Gastrocnemius medialis (tissue), 4 donors: ENCODE measurements around the gene SNX10. TPM values are rescaled to one million over a fixed set of nuclear protein-coding genes. Genes with fewer than 3 reads are reported as not detected.
"Not testable (repeated sequence)": the region's sequence is repeated elsewhere in the genome, so short reads cannot be mapped to it uniquely, and the experiment has no call there.

Experiments
- ATAC-seq, 2 donors: fragments of 150-250 bp; one replicate each; pipeline ENCODE4 v1.9.1; 2016
- DNase-seq, 2 donors: peaks; one replicate each; pipeline ENCODE4 v3.0.0-alpha.2; 2019
- H3K27ac ChIP-seq, 4 donors: fragments of 200-600 bp; sonication (generic); 1 replicate in 1 of 4; 2 replicates in 3 of 4; pipeline ENCODE4 v1.5.1; 2016 to 2018; ENCODE audit warnings: mild to moderate bottlenecking in 2 of 4, moderate library complexity in 1 of 4
- H3K27me3 ChIP-seq, 3 donors: fragments of 200-600 bp; sonication (generic) in 2 of 3; 1 replicate in 1 of 3; 2 replicates in 2 of 3; pipeline versions ENCODE4 v1.5.1 to v1.6.0; 2016 to 2019; ENCODE audit warnings: mild to moderate bottlenecking in 1 of 3, moderate library complexity in 1 of 3
- H3K36me3 ChIP-seq, 2 donors: fragments of 200-600 bp; sonication (generic) in 1 of 2; one replicate each; pipeline ENCODE4 v1.5.1; 2017 to 2018
- H3K4me1 ChIP-seq, 2 donors: fragments of 200-600 bp; sonication (generic) in 1 of 2; one replicate each; pipeline ENCODE4 v1.5.1; 2016 to 2017; ENCODE audit warnings: mild to moderate bottlenecking in 2 of 2
- H3K4me3 ChIP-seq, 4 donors: fragments of 200-600 bp; sonication (generic) in 3 of 4; 1 replicate in 1 of 4; 2 replicates in 3 of 4; pipeline ENCODE4 v1.5.1; 2016 to 2019; ENCODE audit warnings: mild to moderate bottlenecking in 2 of 4
- H3K9me3 ChIP-seq, 3 donors: fragments of 200-600 bp; sonication (generic) in 2 of 3; 1 replicate in 1 of 3; 2 replicates in 2 of 3; pipeline ENCODE4 v1.5.1; 2016 to 2019
- CTCF ChIP-seq, 5 experiments: fragments of 450-650 bp in 3 of 5; fragments of 200-600 bp in 2 of 5; sonication (generic) in 2 of 5; IDR thresholded peaks in 4 of 5; conservative IDR thresholded peaks in 1 of 5; 1 replicate in 4 of 5; 2 replicates in 1 of 5; pipeline ENCODE4 v1.5.1; 2016 to 2019; ENCODE audit warnings: antibody characterized with exemption in 5 of 5, mild to moderate bottlenecking in 3 of 5, moderate library complexity in 3 of 5
- POLR2A ChIP-seq, 2 donors: fragments of 450-650 bp; IDR thresholded peaks; one replicate each; pipeline ENCODE4 v1.6.1; 2017; ENCODE audit warnings: antibody characterized with exemption in 2 of 2, mild to moderate bottlenecking in 2 of 2, moderate library complexity in 2 of 2
- in situ Hi-C, 4 donors: fragments of 200-750 bp; cut with MboI; loops; one replicate each; pipeline versions ENCODE4 v1.15.0 to v1.8.0; 2017; ENCODE audit warnings: low sequenced_read_pairs in 4 of 4
- intact Hi-C: fragments of 100-400 bp; cut with DNase I; formaldehyde crosslinking; loops from one replicate; pipeline ENCODE4 v1.15.1; 2023; ENCODE audit warnings: low total_unique reads
- total RNA-seq, 4 donors: library from RNA; depleted of rRNA; stranded (reverse); fragments of >200 nt; gene quantifications; one replicate each; pipeline versions ENCODE4 v1.1.0 to v1.2.3, GENCODE V29; 2016

Gene SNX10
- total RNA-seq, result 1 to 10 TPM in 3 of 4 donors, not detected in 1; 1.2 to 1.9 (median 1.3) TPM

GRCh38 chr7:26291699-26292538 is at the start of gene SNX10:
Gene SNX10 (plus strand): TSS chr7:26291862. CDS start chr7:26346443, 54,581 bp downstream.
- no peaks in the 10 kb centered on the region for H3K36me3 ChIP-seq

GRCh38 chr7:26245150-26245549 is 46.5 kb upstream of the SNX10 start:
- DNase-seq (no peak), ATAC-seq (no peak)
- Histone ChIP-seq H3K4me1 (no peaks in the 10 kb centered on the region), H3K27me3 (peaks cover 0 to 2% (median 0%) of the 10 kb centered on the region in 3 donors), H3K27ac (no peak overlapping the region), H3K9me3 (no peaks in the 10 kb centered on the region), H3K4me3 (no peak overlapping the region), H3K36me3 (no peaks in the 10 kb centered on the region)
- intact Hi-C loops (no loop called here), in situ Hi-C loops (no loop called here)
- TF ChIP-seq POLR2A (IDR thresholded peaks at IDR 0.05), result no peak
- no peak for TF ChIP-seq CTCF (IDR thresholded peaks at IDR 0.05 in 4 of 5, conservative IDR thresholded peaks at IDR 0.05 in 1 of 5)

More at GRCh38 chr7:26291699-26292538, at the start of gene SNX10:
- intact Hi-C loops, result no loop called here
- no peak for ATAC-seq
- peak within 1 kb of the TSS; percentile 49 to 61 (median 58) for H3K4me3 ChIP-seq
- TF ChIP-seq POLR2A (IDR thresholded peaks at IDR 0.05) (no peak), CTCF (IDR thresholded peaks at IDR 0.05 in 4 of 5, conservative IDR thresholded peaks at IDR 0.05 in 1 of 5) (no peak)
- peaks cover 0 to 4% (median 2%) of the 10 kb centered on the region in 3 donors for H3K27me3 ChIP-seq
- no peaks in the 10 kb centered on the region for H3K9me3 ChIP-seq
- DNase-seq, result no peak
- H3K4me1 ChIP-seq, result peaks cover 0 to 4% of the 10 kb centered on the region in 2 donors
- in situ Hi-C loops, result no loop called here
- H3K27ac ChIP-seq, result no peak within 1 kb of the TSS

- DNase-seq (no peak), ATAC-seq (no peak)
- in situ Hi-C loops (no loop called here), intact Hi-C loops (no loop called here)
- TF ChIP-seq POLR2A (IDR thresholded peaks at IDR 0.05) (no peak), CTCF (IDR thresholded peaks at IDR 0.05 in 4 of 5, conservative IDR thresholded peaks at IDR 0.05 in 1 of 5) (no peak)
- Histone ChIP-seq H3K4me1 (no peaks in the 10 kb centered on the region), H3K36me3 (no peaks in the 10 kb centered on the region), H3K4me3 (no peak overlapping the region), H3K27ac (no peak overlapping the region), H3K27me3 (peaks cover 0 to 2% (median 0%) of the 10 kb centered on the region in 3 donors), H3K9me3 (no peaks in the 10 kb centered on the region)
Observed at GRCh38 chr7:26250239-26250638, 41.4 kb upstream of the SNX10 start.

GRCh38 chr7:26261866-26262265 is 29.8 kb upstream of the SNX10 start:
- DNase-seq, H3K27ac ChIP-seq, H3K27me3 ChIP-seq, H3K4me1 ChIP-seq, in situ Hi-C loops, H3K36me3 ChIP-seq, H3K9me3 ChIP-seq, ATAC-seq, H3K4me3 ChIP-seq, intact Hi-C loops: not testable (repeated sequence)

- H3K27me3 ChIP-seq, result no peaks in the 10 kb centered on the region
- no peak for TF ChIP-seq CTCF (IDR thresholded peaks at IDR 0.05 in 4 of 5, conservative IDR thresholded peaks at IDR 0.05 in 1 of 5)
- no peak for TF ChIP-seq POLR2A (IDR thresholded peaks at IDR 0.05)
- no peak overlapping the region for H3K27ac ChIP-seq
- DNase-seq (no peak), ATAC-seq (no peak)
- in situ Hi-C loops, result no loop called here
- H3K4me3 ChIP-seq, result no peak overlapping the region
- H3K4me1 ChIP-seq, result no peaks in the 10 kb centered on the region
- H3K36me3 ChIP-seq, result no peaks in the 10 kb centered on the region
- intact Hi-C loops, result no loop called here
- no peaks in the 10 kb centered on the region for H3K9me3 ChIP-seq
Observed at GRCh38 chr7:26265065-26265464, 26.6 kb upstream of the SNX10 start.
